ENCODE measurements around the gene VGLL1. TPM values are rescaled to one million over a fixed set of nuclear protein-coding genes. Genes with fewer than 3 reads are reported as not detected.
A peak's percentile ranks its signal among the peaks of the same experiment; 100 is the strongest.

Gene VGLL1
- total RNA-seq, 1 donor, result not detected

- DNase-seq (ENCODE audit: low read depth), result no peak
- H3K4me3 ChIP-seq (ENCODE audit: low read depth, low read length), result no peak overlapping the region
- TF ChIP-seq CTCF (IDR thresholded peaks at IDR 0.05; ENCODE audit: insufficient read depth, low read length), result no peak
Measured at GRCh38 chrX:136546371-136546781, 14.4 kb downstream of the VGLL1 start.

- TF ChIP-seq CTCF (IDR thresholded peaks at IDR 0.05; ENCODE audit: insufficient read depth, low read length), result no peak
- DNase-seq (ENCODE audit: low read depth), result no peak
- H3K4me3 ChIP-seq (ENCODE audit: low read depth, low read length), result no peak overlapping the region
Measured at GRCh38 chrX:136549226-136549625, 17.2 kb downstream of the VGLL1 start.

- no peak for DNase-seq (ENCODE audit: low read depth)
- TF ChIP-seq CTCF (IDR thresholded peaks at IDR 0.05; ENCODE audit: insufficient read depth, low read length), result no peak
- H3K4me3 ChIP-seq (ENCODE audit: low read depth, low read length), result no peak overlapping the region
Measured at GRCh38 chrX:136551410-136551809, 19.4 kb downstream of the VGLL1 start.

- TF ChIP-seq CTCF (IDR thresholded peaks at IDR 0.05; ENCODE audit: insufficient read depth, low read length), result no peak
Measured at GRCh38 chrX:136555694-136556093, 23.7 kb downstream of the VGLL1 start.

GRCh38 chrX:136572030-136572429 lies 40.0 kb downstream of the VGLL1 start:
- DNase-seq (ENCODE audit: low read depth), result no peak
- H3K4me3 ChIP-seq (ENCODE audit: low read depth, low read length), result no peak overlapping the region
- no peak for TF ChIP-seq CTCF (IDR thresholded peaks at IDR 0.05; ENCODE audit: insufficient read depth, low read length)

More at GRCh38 chrX:136555694-136556093, 23.7 kb downstream of the VGLL1 start:
- DNase-seq (ENCODE audit: low read depth), result no peak
- H3K4me3 ChIP-seq (ENCODE audit: low read depth, low read length), result no peak overlapping the region

- DNase-seq (ENCODE audit: low read depth), result no peak
- TF ChIP-seq CTCF (IDR thresholded peaks at IDR 0.05; ENCODE audit: insufficient read depth, low read length), result no peak
Measured at GRCh38 chrX:136574548-136574947, 42.5 kb downstream of the VGLL1 start.

GRCh38 chrX:136577552-136577951 lies 45.5 kb downstream of the VGLL1 start:
- TF ChIP-seq CTCF (IDR thresholded peaks at IDR 0.05; ENCODE audit: insufficient read depth, low read length), result peak; percentile 87

More at GRCh38 chrX:136574548-136574947, 42.5 kb downstream of the VGLL1 start:
- H3K4me3 ChIP-seq (ENCODE audit: low read depth, low read length), result no peak overlapping the region

More at GRCh38 chrX:136577552-136577951, 45.5 kb downstream of the VGLL1 start:
- peak; percentile 56 for DNase-seq (ENCODE audit: low read depth)
- no peak overlapping the region for H3K4me3 ChIP-seq (ENCODE audit: low read depth, low read length)
